SH-SY5Y (cell line): Measurements from ENCODE around the gene XAGE2.

Experiments used
- GATA2 ChIP-seq: IDR thresholded peaks from 2 replicates; pipeline ENCODE4 v1.6.1; 2011; ENCODE audit warnings: mild to moderate bottlenecking, low read depth, low read length
- GATA3 ChIP-seq: IDR thresholded peaks from 2 replicates; pipeline ENCODE4 v1.6.1; 2011; ENCODE audit warnings: low read depth, mild to moderate bottlenecking, low read length, moderate library complexity

Gene XAGE2, protein sequence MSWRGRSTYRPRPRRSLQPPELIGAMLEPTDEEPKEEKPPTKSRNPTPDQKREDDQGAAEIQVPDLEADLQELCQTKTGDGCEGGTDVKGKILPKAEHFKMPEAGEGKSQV

DNA sequence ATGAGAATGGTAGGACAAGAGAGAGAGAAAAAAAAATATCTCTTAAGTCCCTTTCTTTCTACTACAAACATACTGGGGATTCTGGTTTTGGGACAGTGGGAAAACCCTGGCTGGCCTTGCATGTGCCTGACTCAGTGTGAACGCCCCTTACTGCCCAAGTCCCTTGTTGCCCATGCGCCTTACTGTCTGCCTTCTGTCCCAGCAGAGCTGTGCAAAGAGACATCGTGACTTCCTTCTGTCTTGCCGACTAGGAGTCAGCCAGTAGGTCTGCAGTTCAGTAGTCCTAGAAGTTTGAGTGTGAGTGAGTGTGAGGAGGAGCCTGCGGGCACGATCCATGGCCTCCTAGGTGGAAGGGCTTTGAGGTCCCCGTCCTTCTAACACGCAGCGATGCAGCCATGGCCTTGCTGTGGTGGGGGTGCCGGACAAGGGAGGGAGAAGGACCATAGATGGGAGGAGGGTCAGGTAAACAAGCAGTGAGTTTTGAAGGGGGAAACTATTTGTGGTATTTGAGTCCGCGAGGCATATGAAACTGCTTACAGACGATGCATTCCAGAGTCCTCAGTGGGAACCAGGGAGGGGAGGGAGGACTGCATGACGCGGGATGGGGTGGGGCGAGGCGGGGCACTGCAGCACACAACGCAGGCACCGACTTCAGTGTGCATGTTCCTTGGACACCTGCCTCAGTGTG is at the start of gene XAGE2:
Gene XAGE2 (plus strand): TSS at position 654 of the 688 bp plus-strand sequence. CDS start 994 bp downstream, outside the sequence.
- no peak for TF ChIP-seq GATA2

- no peak for TF ChIP-seq GATA2
- no peak for TF ChIP-seq GATA3
Measured at GRCh38 chrX:52337410-52337809, 31.4 kb upstream of the XAGE2 start.

GRCh38 chrX:52341493-52341892 is 27.3 kb upstream of the XAGE2 start:
- TF ChIP-seq GATA2 (no peak), GATA3 (no peak)

- TF ChIP-seq GATA2, result no peak
- no peak for TF ChIP-seq GATA3
Measured at GRCh38 chrX:52346174-52347165, 22.4 kb upstream of the XAGE2 start.

DNA sequence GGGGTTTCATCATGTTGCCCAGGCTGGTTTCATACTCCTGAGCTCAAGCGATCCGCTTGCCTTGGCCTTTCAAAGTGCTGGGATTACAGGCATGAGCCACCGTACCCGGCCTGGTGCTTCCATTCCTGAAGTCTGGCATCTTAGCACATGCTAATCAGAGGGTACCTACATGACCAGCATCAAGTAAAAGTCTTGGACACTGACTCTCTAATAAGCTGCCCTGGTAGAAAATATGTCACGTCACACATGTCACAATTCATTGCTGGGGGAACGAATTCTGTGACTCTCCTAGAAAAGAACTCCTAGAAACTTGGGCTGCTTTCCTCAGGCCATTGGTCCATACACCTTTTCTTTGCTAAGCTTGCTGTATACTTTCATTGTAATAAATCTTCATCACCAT is 19.1 kb upstream of the XAGE2 start:
- TF ChIP-seq GATA3 (no peak), GATA2 (no peak)

GRCh38 chrX:52352551-52352950 is 16.3 kb upstream of the XAGE2 start:
- no peak for TF ChIP-seq GATA3
- TF ChIP-seq GATA2, result no peak

GRCh38 chrX:52353838-52354237 is 15.0 kb upstream of the XAGE2 start:
- TF ChIP-seq GATA3, result no peak
- TF ChIP-seq GATA2, result no peak

GRCh38 chrX:52355108-52355507 is 13.7 kb upstream of the XAGE2 start:
- TF ChIP-seq GATA3, result no peak
- TF ChIP-seq GATA2, result no peak

DNA sequence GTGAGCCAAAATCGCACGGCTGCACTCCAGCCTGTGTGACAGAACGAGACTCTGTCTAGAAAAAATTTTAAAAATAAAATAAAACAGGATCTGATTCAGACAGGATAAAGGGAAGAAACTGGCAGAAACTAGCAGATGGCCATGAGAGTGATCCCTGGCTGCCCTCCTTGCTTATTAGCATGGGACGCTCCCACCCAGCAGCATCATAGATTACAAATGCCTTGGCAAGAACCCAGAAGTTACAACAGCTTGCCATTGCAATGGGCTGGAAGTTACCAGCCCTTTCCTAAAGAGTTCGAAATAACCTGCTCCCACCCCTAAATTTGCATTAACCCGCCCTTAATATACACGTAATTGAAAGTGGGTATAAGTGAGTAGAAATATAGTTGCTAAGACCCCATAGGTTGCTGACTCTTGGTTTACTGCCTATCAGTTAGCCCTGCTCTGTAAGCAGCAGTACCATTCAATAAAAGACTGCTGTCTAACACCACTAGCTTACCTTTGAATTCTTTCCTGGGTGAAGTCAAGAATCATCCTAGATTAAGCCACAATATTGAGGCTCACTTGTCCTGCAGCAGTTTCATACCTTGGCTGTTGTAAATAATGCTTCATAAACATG is 9.1 kb upstream of the XAGE2 start:
- no peak for TF ChIP-seq GATA3
- TF ChIP-seq GATA2, result no peak

- no peak for TF ChIP-seq GATA2
- no peak for TF ChIP-seq GATA3
Measured at GRCh38 chrX:52361941-52362340, 6.9 kb upstream of the XAGE2 start.

DNA sequence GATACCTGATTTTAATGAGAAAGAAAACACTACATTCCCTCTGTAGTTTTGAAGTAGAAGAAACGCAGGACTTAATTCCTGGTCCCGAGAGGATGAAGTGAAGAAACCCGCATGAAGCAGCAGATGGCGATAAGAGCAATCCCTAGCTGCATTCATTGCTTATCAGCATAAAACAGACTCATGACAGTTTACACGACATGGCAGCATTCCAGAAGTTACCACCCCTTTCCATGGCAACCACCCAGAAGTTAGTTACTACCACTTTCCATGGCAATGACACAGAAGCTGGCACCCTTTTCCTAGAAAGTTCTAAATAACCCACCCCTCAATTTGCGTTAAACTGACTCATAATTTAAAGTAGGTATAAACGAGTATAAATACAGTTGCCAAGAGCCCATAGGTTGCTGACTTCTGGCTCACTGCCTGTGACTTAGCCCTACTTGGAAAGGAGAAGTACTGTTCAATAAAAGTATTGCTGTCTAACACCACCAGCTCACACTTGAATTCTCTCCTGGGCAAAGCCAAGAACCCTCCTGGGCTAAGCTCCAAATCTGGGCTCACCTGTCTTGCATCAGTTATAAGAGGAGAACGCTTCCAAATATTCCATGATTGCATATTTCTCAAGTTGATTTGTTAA is 5.5 kb upstream of the XAGE2 start:
- TF ChIP-seq GATA2 (no peak), GATA3 (no peak)

- TF ChIP-seq GATA2 (no peak), GATA3 (no peak)
Measured at GRCh38 chrX:52378870-52379269, 10.0 kb downstream of the XAGE2 start.

GRCh38 chrX:52380993-52381392 is 12.2 kb downstream of the XAGE2 start:
- TF ChIP-seq GATA3 (no peak), GATA2 (no peak)
